Esophagus squamous epithelium (tissue), 5 donors: ENCODE results near the gene TRAM2. TPM values are rescaled to one million over a fixed set of nuclear protein-coding genes. Genes with fewer than 3 reads are reported as not detected.

Experiments
- DNase-seq: peaks from one replicate; lab custom pipeline; 2025; lab: John Stamatoyannopoulos, UW
- H3K27ac ChIP-seq, 4 donors: fragments of 200-600 bp; sonication (generic); one replicate each; pipeline ENCODE4 v1.5.1; 2016 to 2019; ENCODE audit warnings: mild to moderate bottlenecking in 1 of 4
- H3K27me3 ChIP-seq, 4 donors: fragments of 200-600 bp; sonication (generic); 1 replicate in 3 of 4; 2 replicates in 1 of 4; pipeline versions ENCODE4 v1.5.1 to v1.6.0; 2017 to 2021; ENCODE audit warnings: antibody characterized with exemption in 1 of 4
- H3K36me3 ChIP-seq, 3 donors: fragments of 200-600 bp; sonication (generic); one replicate each; pipeline ENCODE4 v1.5.1; 2016 to 2019
- H3K4me1 ChIP-seq, 3 donors: fragments of 200-600 bp; sonication (generic); one replicate each; pipeline ENCODE4 v1.5.1; 2017 to 2019
- H3K4me3 ChIP-seq, 4 donors: fragments of 200-600 bp; sonication (generic); 1 replicate in 3 of 4; 2 replicates in 1 of 4; pipeline ENCODE4 v1.5.1; 2016 to 2019; ENCODE audit warnings: mild to moderate bottlenecking in 2 of 4, moderate library complexity in 1 of 4
- H3K9me3 ChIP-seq, 3 donors: fragments of 200-600 bp; sonication (generic); one replicate each; pipeline ENCODE4 v1.5.1; 2016 to 2019
- POLR2A ChIP-seq, 4 donors: fragments of 450-650 bp; IDR thresholded peaks; one replicate each; pipeline ENCODE4 v1.6.1; 2017; ENCODE audit warnings: antibody characterized with exemption in 4 of 4, mild to moderate bottlenecking in 4 of 4, moderate library complexity in 3 of 4
- WGBS, 2 donors: methylation state at CpG; one replicate each; pipeline ENCODE4 v1.1.5; 2018; 5-methylcytosine and 5-hydroxymethylcytosine counted together
- intact Hi-C: fragments of 100-400 bp; cut with DNase I; formaldehyde crosslinking; loops from one replicate; pipeline ENCODE4 v1.15.0; 2022
- total RNA-seq, 4 donors: library from RNA; depleted of rRNA; stranded (reverse); fragments of >200 nt; gene quantifications; one replicate each; pipeline ENCODE4 v1.1.0, GENCODE V29; 2016
- TF ChIP-seq, protein P1 (sequence below), 6 experiments: fragments of 450-650 bp in 4 of 6; fragments of 200-600 bp in 2 of 6; sonication (generic) in 2 of 6; IDR thresholded peaks; one replicate each; pipeline ENCODE4 v1.5.1; 2016 to 2019; ENCODE audit warnings: antibody characterized with exemption in 6 of 6, mild to moderate bottlenecking in 4 of 6, moderate library complexity in 4 of 6
- donor health status: DM: yes; HTN: yes; CAD: no.

Gene TRAM2
- total RNA-seq, 4 donors from 2014 or later, result 2.3 to 8.6 (median 5.3) TPM

GRCh38 chr6:52543262-52543661, 33.6 kb downstream of the TRAM2 start:
- WGBS, 2 donors, result 56 to 65% methylated on average over 1 of the region's 1 CpG
- no peaks in the 10 kb centered on the region for H3K9me3 ChIP-seq
- intact Hi-C loops, result no loop called here

GRCh38 chr6:52541135-52541534, 35.7 kb downstream of the TRAM2 start:
- H3K27me3 ChIP-seq, result no peaks in the 10 kb centered on the region
- no peak overlapping the region for H3K27ac ChIP-seq
- no peak for TF ChIP-seq POLR2A (IDR thresholded peaks at IDR 0.05)
- TF ChIP-seq, protein P1, sequence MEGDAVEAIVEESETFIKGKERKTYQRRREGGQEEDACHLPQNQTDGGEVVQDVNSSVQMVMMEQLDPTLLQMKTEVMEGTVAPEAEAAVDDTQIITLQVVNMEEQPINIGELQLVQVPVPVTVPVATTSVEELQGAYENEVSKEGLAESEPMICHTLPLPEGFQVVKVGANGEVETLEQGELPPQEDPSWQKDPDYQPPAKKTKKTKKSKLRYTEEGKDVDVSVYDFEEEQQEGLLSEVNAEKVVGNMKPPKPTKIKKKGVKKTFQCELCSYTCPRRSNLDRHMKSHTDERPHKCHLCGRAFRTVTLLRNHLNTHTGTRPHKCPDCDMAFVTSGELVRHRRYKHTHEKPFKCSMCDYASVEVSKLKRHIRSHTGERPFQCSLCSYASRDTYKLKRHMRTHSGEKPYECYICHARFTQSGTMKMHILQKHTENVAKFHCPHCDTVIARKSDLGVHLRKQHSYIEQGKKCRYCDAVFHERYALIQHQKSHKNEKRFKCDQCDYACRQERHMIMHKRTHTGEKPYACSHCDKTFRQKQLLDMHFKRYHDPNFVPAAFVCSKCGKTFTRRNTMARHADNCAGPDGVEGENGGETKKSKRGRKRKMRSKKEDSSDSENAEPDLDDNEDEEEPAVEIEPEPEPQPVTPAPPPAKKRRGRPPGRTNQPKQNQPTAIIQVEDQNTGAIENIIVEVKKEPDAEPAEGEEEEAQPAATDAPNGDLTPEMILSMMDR (IDR thresholded peaks at IDR 0.05), result no peak
- no peak for DNase-seq
- 91 to 97% methylated on average over 6 of the region's 6 CpGs for WGBS, 2 donors
- intact Hi-C loops, result no loop called here
- H3K4me3 ChIP-seq, result no peak overlapping the region
- peaks cover 0 to 80% (median 43%) of the 10 kb centered on the region in 3 donors for H3K4me1 ChIP-seq
- H3K36me3 ChIP-seq, result no peaks in the 10 kb centered on the region
- H3K9me3 ChIP-seq, result no peaks in the 10 kb centered on the region

More at GRCh38 chr6:52543262-52543661, 33.6 kb downstream of the TRAM2 start:
- peak overlapping the region in 2 of 4 donors; percentile 56 to 62 for H3K27ac ChIP-seq
- H3K36me3 ChIP-seq, result no peaks in the 10 kb centered on the region
- DNase-seq, result no peak
- no peak overlapping the region for H3K4me3 ChIP-seq
- H3K27me3 ChIP-seq, result no peaks in the 10 kb centered on the region
- TF ChIP-seq, protein P1 (IDR thresholded peaks at IDR 0.05), result no peak
- TF ChIP-seq POLR2A (IDR thresholded peaks at IDR 0.05), result no peak
- H3K4me1 ChIP-seq, result peaks cover 0 to 80% (median 30%) of the 10 kb centered on the region in 3 donors

GRCh38 chr6:52540286-52540902, 36.5 kb downstream of the TRAM2 start:
- intact Hi-C loops, result no loop called here
- no peaks in the 10 kb centered on the region for H3K27me3 ChIP-seq
- TF ChIP-seq POLR2A (IDR thresholded peaks at IDR 0.05), result no peak
- TF ChIP-seq, protein P1 (IDR thresholded peaks at IDR 0.05), result no peak
- peak overlapping the region in 2 of 4 donors; percentile 1 to 31 for H3K27ac ChIP-seq
- no peak overlapping the region for H3K4me3 ChIP-seq
- H3K36me3 ChIP-seq, result peaks cover 0 to 4% (median 0%) of the 10 kb centered on the region in 3 donors
- no peaks in the 10 kb centered on the region for H3K9me3 ChIP-seq
- no peak for DNase-seq
- WGBS, 2 donors, result 74 to 76% methylated on average over 3 of the region's 3 CpGs
- H3K4me1 ChIP-seq, result peaks cover 0 to 73% (median 41%) of the 10 kb centered on the region in 3 donors

GRCh38 chr6:52539607-52540006, 37.3 kb downstream of the TRAM2 start:
- Histone ChIP-seq H3K27me3 (no peaks in the 10 kb centered on the region), H3K9me3 (no peaks in the 10 kb centered on the region), H3K36me3 (peaks cover 0 to 12% (median 0%) of the 10 kb centered on the region in 3 donors), H3K27ac (peak overlapping the region in 1 of 4 donors; percentile 29), H3K4me1 (peaks cover 0 to 66% (median 39%) of the 10 kb centered on the region in 3 donors), H3K4me3 (no peak overlapping the region)
- no peak for DNase-seq
- intact Hi-C loops, result no loop called here
- 66 to 88% methylated on average over 6 of the region's 6 CpGs for WGBS, 2 donors
- TF ChIP-seq, protein P1 (IDR thresholded peaks at IDR 0.05), result no peak
- TF ChIP-seq POLR2A (IDR thresholded peaks at IDR 0.05), result no peak

DNA sequence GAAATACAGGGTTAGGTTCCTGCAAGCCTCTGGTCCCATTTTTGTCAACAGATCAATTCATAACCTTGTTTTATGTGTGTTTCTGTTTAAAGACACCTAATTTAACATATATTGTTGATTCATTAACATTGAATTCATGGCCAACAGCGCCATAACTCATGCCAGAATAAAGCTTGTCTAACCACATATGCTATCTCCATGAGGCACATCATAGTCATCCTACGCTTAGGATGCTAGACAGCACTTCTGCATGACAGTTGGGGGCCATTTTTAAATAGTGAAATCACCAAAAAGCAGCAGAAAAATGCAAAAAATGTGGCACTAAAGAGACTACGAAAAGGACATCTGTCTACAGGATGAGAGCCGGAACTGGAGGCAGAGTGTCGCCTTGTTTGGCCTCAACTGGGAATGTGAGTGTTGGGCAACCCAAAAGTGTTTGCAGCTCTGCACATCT, 37.9 kb downstream of the TRAM2 start:
- no peak for DNase-seq
- peaks cover 0 to 19% (median 0%) of the 10 kb centered on the region in 3 donors for H3K36me3 ChIP-seq
- no peak overlapping the region for H3K4me3 ChIP-seq
- TF ChIP-seq, protein P1 (IDR thresholded peaks at IDR 0.05), result no peak
- TF ChIP-seq POLR2A (IDR thresholded peaks at IDR 0.05), result no peak
- 88% methylated on average over 5 of the region's 5 CpGs for WGBS, 2 donors
- no peaks in the 10 kb centered on the region for H3K27me3 ChIP-seq
- intact Hi-C loops, result no loop called here
- no peaks in the 10 kb centered on the region for H3K9me3 ChIP-seq
- H3K4me1 ChIP-seq, result peaks cover 0 to 60% (median 32%) of the 10 kb centered on the region in 3 donors
- no peak overlapping the region for H3K27ac ChIP-seq
